SK-N-SH (cell line): ENCODE measurements around the gene MRGPRD. TPM values are rescaled to one million over a fixed set of nuclear protein-coding genes. Genes with fewer than 3 reads are reported as not detected.

Experiments used
- CTCF ChIA-PET: fragments of 300-600, 350-600 bp; formaldehyde crosslinking; extraction: SDS; loops from one replicate; lab custom pipeline; 2021; lab: Yijun Ruan, JAX
- POLR2A ChIA-PET: fragments of 350-600 bp; sonication (Branson Sonifier 250); formaldehyde crosslinking; extraction: SDS; loops from one replicate; lab custom pipeline; 2020; ENCODE audit warnings: antibody characterized with exemption, inconsistent platforms; lab: Yijun Ruan, JAX
- DNase-seq: peaks from one replicate; pipeline ENCODE4 v3.0.0; 2012
- H2AFZ ChIP-seq: fragments of 200-600 bp; sonication (generic); 2 replicates; pipeline ENCODE4 v1.8.1; 2016; ENCODE audit warnings: antibody characterized with exemption, mild to moderate bottlenecking, low read depth
- H3F3A ChIP-seq: fragments of 200-600 bp; sonication (generic); replicated peaks from 2 replicates; pipeline ENCODE3; 2016; ENCODE audit warnings: antibody characterized with exemption, mild to moderate bottlenecking; ENCODE audit not compliant: insufficient read depth
- H3K27ac ChIP-seq, 2 experiments: fragments of 200-500 bp in 1 of 2; fragments of 200-600 bp in 1 of 2; sonication (Bioruptor generic) in 1 of 2; sonication (generic), shearing (Covaris generic) in 1 of 2; 2 replicates each; pipeline versions ENCODE4 v1.5.1 to v1.6.1; 2014 to 2016; ENCODE audit warnings: low read depth in 2 of 2, inconsistent platforms in 1 of 2, low read length in 1 of 2, mild to moderate bottlenecking in 1 of 2, mixed read lengths in 1 of 2
- H3K27me3 ChIP-seq: fragments of 200-600 bp; sonication (generic), shearing (Covaris generic); 2 replicates; pipeline ENCODE4 v1.6.1; 2016; ENCODE audit warnings: mixed run types; ENCODE audit not compliant: insufficient read depth
- H3K36me3 ChIP-seq, 2 experiments: fragments of 200-500 bp in 1 of 2; fragments of 200-600 bp in 1 of 2; sonication (Bioruptor generic) in 1 of 2; sonication (generic) in 1 of 2; replicated peaks in 1 of 2; 2 replicates each; pipeline versions ENCODE3 to v1.5.1; 2014 to 2016; ENCODE audit warnings: low read length in 1 of 2, mild to moderate bottlenecking in 1 of 2; ENCODE audit not compliant: insufficient read depth in 2 of 2, control insufficient read depth in 1 of 2
- H3K4me1 ChIP-seq, 2 experiments: fragments of 200-500 bp in 1 of 2; fragments of 200-600 bp in 1 of 2; sonication (Bioruptor generic) in 1 of 2; sonication (generic), shearing (Covaris generic) in 1 of 2; 2 replicates each; pipeline versions ENCODE4 v1.5.1 to v1.6.1; 2014 to 2016; ENCODE audit warnings: low read depth in 1 of 2, low read length in 1 of 2, mixed run types in 1 of 2; ENCODE audit not compliant: insufficient read depth in 2 of 2, control insufficient read depth in 1 of 2
- H3K4me2 ChIP-seq: fragments of 200-600 bp; sonication (generic), shearing (Covaris generic); 2 replicates; pipeline ENCODE4 v1.6.1; 2017; ENCODE audit warnings: mixed run types
- H3K4me3 ChIP-seq, 2 experiments: fragments of 200-500 bp in 1 of 2; fragments of 200-600 bp in 1 of 2; sonication (Bioruptor generic) in 1 of 2; sonication (generic), shearing (Covaris generic) in 1 of 2; 2 replicates each; pipeline versions ENCODE4 v1.5.1 to v1.8.1; 2014 to 2016; ENCODE audit warnings: low read depth in 2 of 2, inconsistent platforms in 1 of 2, low read length in 1 of 2, mild to moderate bottlenecking in 1 of 2, mixed read lengths in 1 of 2, moderate library complexity in 1 of 2
- H3K79me2 ChIP-seq: fragments of 200-600 bp; sonication (generic); 2 replicates; pipeline ENCODE4 v1.8.1; 2017; ENCODE audit warnings: mild to moderate bottlenecking; ENCODE audit not compliant: insufficient read depth
- H3K9ac ChIP-seq: fragments of 200-600 bp; sonication (generic); 2 replicates; pipeline ENCODE4 v1.6.1; 2017; ENCODE audit warnings: mixed run types
- H3K9me2 ChIP-seq: fragments of 200-600 bp; sonication (generic); 2 replicates; pipeline ENCODE4 v1.6.1; 2017; ENCODE audit warnings: mixed run types
- H3K9me3 ChIP-seq: fragments of 200-600 bp; sonication (generic); 2 replicates; pipeline ENCODE4 v1.6.1; 2017; ENCODE audit warnings: mixed run types, mild to moderate bottlenecking, moderate library complexity
- H4K20me1 ChIP-seq: fragments of 200-600 bp; sonication (generic); 2 replicates; pipeline ENCODE4 v1.6.1; 2017; ENCODE audit warnings: mild to moderate bottlenecking, mixed run types; ENCODE audit not compliant: insufficient read depth
- GABPA ChIP-seq: IDR thresholded peaks from 2 replicates; pipeline ENCODE4 v1.4.0; 2012; ENCODE audit warnings: low read depth, mild to moderate bottlenecking
- PBX3 ChIP-seq: IDR thresholded peaks from 2 replicates; pipeline ENCODE4; 2012
- POLR2AphosphoS5 ChIP-seq: IDR thresholded peaks from 2 replicates; pipeline ENCODE4 v1.6.1; 2012; ENCODE audit warnings: low read depth, low read length
- RXRA ChIP-seq: IDR thresholded peaks from 2 replicates; pipeline ENCODE4 v1.4.0; 2012; ENCODE audit warnings: low read depth, mild to moderate bottlenecking, borderline replicate concordance
- SMC3 ChIP-seq: IDR thresholded peaks from 2 replicates; pipeline ENCODE4 v1.6.1; 2012; ENCODE audit warnings: low read depth, low read length, improper control_type of control experiment
- TAF1 ChIP-seq: IDR thresholded peaks from 2 replicates; pipeline ENCODE4 v1.6.1; 2012; ENCODE audit warnings: low read depth, mild to moderate bottlenecking, low read length, moderate library complexity, borderline replicate concordance
- TCF12 ChIP-seq: IDR thresholded peaks from 2 replicates; pipeline ENCODE4 v1.4.0; 2012
- TEAD4 ChIP-seq: IDR thresholded peaks from 2 replicates; pipeline ENCODE4 v1.4.0; 2012; ENCODE audit warnings: mild to moderate bottlenecking, borderline replicate concordance; ENCODE audit not compliant: insufficient read depth
- USF1 ChIP-seq: IDR thresholded peaks from 2 replicates; pipeline ENCODE4 v1.4.0; 2012; ENCODE audit warnings: low read depth, borderline replicate concordance
- YY1 ChIP-seq: IDR thresholded peaks from 2 replicates; pipeline ENCODE4 v1.4.0; 2012; ENCODE audit warnings: low read depth, mild to moderate bottlenecking
- WGBS: methylation state at CpG from one replicate; pipeline ENCODE4 v1.1.6; 2017; ENCODE audit warnings: low lambda C conversion rate; 5-methylcytosine and 5-hydroxymethylcytosine counted together
- polyA plus RNA-seq, 3 experiments: library from polyadenylated mRNA; depleted of rRNA; stranded (reverse); fragments of >200 nt; gene quantifications; 2 replicates each; pipeline ENCODE4 v1.2.3, GENCODE V29; 2012
- TF ChIP-seq, protein P1 (sequence below): IDR thresholded peaks from 2 replicates; pipeline ENCODE4 v1.4.0; 2012; ENCODE audit warnings: low read depth, borderline replicate concordance

The MRGPRD gene
- polyA plus RNA-seq, 1 of the 3 experiments (the other 2 are of a cell fraction): not detected

- Histone ChIP-seq H3K4me3 (no peak overlapping the region), H4K20me1 (no peaks in the 10 kb centered on the region), H2AFZ (no peak overlapping the region), H3K79me2 (no peaks in the 10 kb centered on the region), H3K9me2 (no peaks in the 10 kb centered on the region), H3K36me3 (no peaks in the 10 kb centered on the region), H3K27ac (no peak overlapping the region), H3K4me1 (peaks cover 10 to 31% of the 10 kb centered on the region in 2 experiments; a peak in 2 of 4 replicates), H3K9me3 (no peaks in the 10 kb centered on the region), H3F3A (no peaks in the 10 kb centered on the region), H3K4me2 (no peak overlapping the region), H3K9ac (no peak overlapping the region), H3K27me3 (no peaks in the 10 kb centered on the region)
- CTCF ChIA-PET: interaction anchor here (1.5 kb wide), 2 partner anchors 14 to 29 kb away, joined by 3 to 4 read pairs; no protein-coding TSS in a partner anchor
- peak; percentile 51 for DNase-seq
- no peak for TF ChIP-seq USF1
- WGBS: 89% methylated on average over 8 of the region's 9 CpGs
- POLR2A ChIA-PET: no interaction called here
Measured at GRCh38 chr11:69014898-69015549, 34.2 kb upstream of the MRGPRD start.

- no peaks in the 10 kb centered on the region for H3K79me2 ChIP-seq
- no peaks in the 10 kb centered on the region for H3K9me2 ChIP-seq
- H3F3A ChIP-seq: no peaks in the 10 kb centered on the region
- ChIA-PET CTCF (interaction anchor here (0.6 to 4.6 kb wide), 10 partner anchors 8 to 430 kb away, joined by 3 to 26 read pairs (median 4); no protein-coding TSS in a partner anchor), POLR2A (no interaction called here)
- H3K36me3 ChIP-seq: no peaks in the 10 kb centered on the region
- H3K4me1 ChIP-seq: peaks cover 13 to 38% of the 10 kb centered on the region in 2 experiments; a peak in 3 of 4 replicates
- H3K9me3 ChIP-seq: no peaks in the 10 kb centered on the region
- no peak overlapping the region for H3K4me3 ChIP-seq
- peak overlapping the region in 1 of 2 experiments; percentile 14; a peak in 1 of 4 replicates for H3K27ac ChIP-seq
- 82% methylated on average over 14 of the region's 28 CpGs for WGBS
- no peaks in the 10 kb centered on the region for H3K27me3 ChIP-seq
- peak overlapping the region; percentile 65; the same call in 1 of the 2 replicates for H3K4me2 ChIP-seq
- H4K20me1 ChIP-seq: no peaks in the 10 kb centered on the region
- TF ChIP-seq, protein P1, sequence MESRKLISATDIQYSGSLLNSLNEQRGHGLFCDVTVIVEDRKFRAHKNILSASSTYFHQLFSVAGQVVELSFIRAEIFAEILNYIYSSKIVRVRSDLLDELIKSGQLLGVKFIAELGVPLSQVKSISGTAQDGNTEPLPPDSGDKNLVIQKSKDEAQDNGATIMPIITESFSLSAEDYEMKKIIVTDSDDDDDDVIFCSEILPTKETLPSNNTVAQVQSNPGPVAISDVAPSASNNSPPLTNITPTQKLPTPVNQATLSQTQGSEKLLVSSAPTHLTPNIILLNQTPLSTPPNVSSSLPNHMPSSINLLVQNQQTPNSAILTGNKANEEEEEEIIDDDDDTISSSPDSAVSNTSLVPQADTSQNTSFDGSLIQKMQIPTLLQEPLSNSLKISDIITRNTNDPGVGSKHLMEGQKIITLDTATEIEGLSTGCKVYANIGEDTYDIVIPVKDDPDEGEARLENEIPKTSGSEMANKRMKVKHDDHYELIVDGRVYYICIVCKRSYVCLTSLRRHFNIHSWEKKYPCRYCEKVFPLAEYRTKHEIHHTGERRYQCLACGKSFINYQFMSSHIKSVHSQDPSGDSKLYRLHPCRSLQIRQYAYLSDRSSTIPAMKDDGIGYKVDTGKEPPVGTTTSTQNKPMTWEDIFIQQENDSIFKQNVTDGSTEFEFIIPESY: no peak
- no peak for TF ChIP-seq YY1
- TF ChIP-seq TCF12: no peak
- no peak for TF ChIP-seq GABPA
- no peak for TF ChIP-seq RXRA
- no peak for TF ChIP-seq SMC3
- no peak for TF ChIP-seq TAF1
- TF ChIP-seq POLR2AphosphoS5: no peak
- no peak for TF ChIP-seq TEAD4
- no peak for TF ChIP-seq PBX3
- no peak overlapping the region for H3K9ac ChIP-seq
- peak; percentile 69 for DNase-seq
- no peak overlapping the region for H2AFZ ChIP-seq
Measured at GRCh38 chr11:69014084-69014851, 33.5 kb upstream of the MRGPRD start.
